DOHH2 (cell line): ENCODE data around the gene ETS1.

Experiments used
- H3F3A ChIP-seq: fragments of 200-600 bp; sonication (generic), shearing (Covaris generic); 2 replicates; pipeline ENCODE4 v1.6.0; 2016; ENCODE audit warnings: antibody characterized with exemption, mild to moderate bottlenecking; ENCODE audit not compliant: control insufficient read depth, insufficient read depth
- H3K27ac ChIP-seq: fragments of 200-600 bp; sonication (generic); 2 replicates; pipeline ENCODE4 v1.5.1; 2014; ENCODE audit warnings: low read depth, mild to moderate bottlenecking, low read length, moderate library complexity
- H3K27me3 ChIP-seq: fragments of 200-600 bp; sonication (generic); 2 replicates; pipeline ENCODE4 v1.6.1; 2014; ENCODE audit warnings: mild to moderate bottlenecking, low read length, mixed read lengths; ENCODE audit not compliant: control insufficient read depth
- H3K36me3 ChIP-seq: fragments of 200-600 bp; sonication (generic); 2 replicates; pipeline ENCODE4 v1.6.1; 2014; ENCODE audit warnings: mild to moderate bottlenecking, low read length, moderate library complexity, mixed read lengths; ENCODE audit not compliant: control insufficient read depth
- H3K4me1 ChIP-seq: fragments of 200-600 bp; sonication (generic); 2 replicates; pipeline ENCODE4 v1.6.1; 2014; ENCODE audit warnings: mild to moderate bottlenecking, low read length, mixed read lengths; ENCODE audit not compliant: control insufficient read depth
- H3K4me2 ChIP-seq: fragments of 200-600 bp; sonication (generic); 2 replicates; pipeline ENCODE4 v1.6.0; 2014; ENCODE audit warnings: mild to moderate bottlenecking, low read length, moderate library complexity
- H3K4me3 ChIP-seq: fragments of 200-600 bp; sonication (generic); 2 replicates; pipeline ENCODE4 v1.5.1; 2014; ENCODE audit warnings: mild to moderate bottlenecking, low read length, mixed read lengths
- H3K79me2 ChIP-seq: fragments of 200-600 bp; sonication (generic); 2 replicates; pipeline ENCODE4 v1.6.1; 2014; ENCODE audit warnings: mild to moderate bottlenecking, low read length, mixed read lengths; ENCODE audit not compliant: control insufficient read depth
- H3K9me2 ChIP-seq: fragments of 200-600 bp; sonication (generic); replicated peaks from 2 replicates; pipeline ENCODE4 v1.6.1; 2014; ENCODE audit warnings: mild to moderate bottlenecking, low read length, mixed read lengths; ENCODE audit not compliant: control insufficient read depth
- H3K9me3 ChIP-seq: fragments of 200-600 bp; sonication (generic); 2 replicates; pipeline ENCODE4 v1.6.1; 2014; ENCODE audit warnings: antibody characterized with exemption, low read length, mixed read lengths; ENCODE audit not compliant: control insufficient read depth, insufficient read depth
- H4K20me1 ChIP-seq: fragments of 200-600 bp; sonication (generic); 2 replicates; pipeline ENCODE4 v1.6.0; 2014; ENCODE audit warnings: low read depth, mild to moderate bottlenecking, antibody characterized with exemption, low read length, moderate library complexity; ENCODE audit not compliant: control insufficient read depth, insufficient read depth
- CTCF ChIP-seq: fragments of 200-600 bp; sonication (generic); IDR thresholded peaks from one replicate; pipeline ENCODE4 v1.5.1; 2014; ENCODE audit warnings: antibody characterized with exemption, mild to moderate bottlenecking, low read depth, low read length; ENCODE audit not compliant: poor library complexity, severe bottlenecking
- EZH2phosphoT487 ChIP-seq: fragments of 200-600 bp; sonication (generic); IDR thresholded peaks from 2 replicates; pipeline ENCODE4 v1.6.1; 2017; ENCODE audit warnings: borderline replicate concordance, mild to moderate bottlenecking, antibody characterized with exemption, low read length, moderate library complexity, mixed read lengths

Gene ETS1

GRCh38 chr11:128544471-128545051 lies 42.8 kb downstream of the ETS1 start:
- Histone ChIP-seq H3K4me1 (peaks cover 68% of the 10 kb centered on the region), H3K9me3 (no peaks in the 10 kb centered on the region), H4K20me1 (no peaks in the 10 kb centered on the region), H3K27me3 (no peaks in the 10 kb centered on the region), H3K79me2 (0 out of 2 replicates have a peak, but pooled peaks cover 2% of the 10 kb centered on the region), H3K4me2 (peak overlapping the region; percentile 60), H3K4me3 (peak overlapping the region; percentile 18), H3K9me2 (no peaks in the 10 kb centered on the region), H3F3A (peaks cover 13% of the 10 kb centered on the region), H3K36me3 (no peaks in the 10 kb centered on the region), H3K27ac (0 out of 2 replicates have a peak overlapping the region, but pooled peaks have one; percentile 5)
- TF ChIP-seq EZH2phosphoT487 (no peak), CTCF (no peak)

- TF ChIP-seq EZH2phosphoT487, result no peak
- no peak for TF ChIP-seq CTCF
- Histone ChIP-seq H4K20me1 (no peaks in the 10 kb centered on the region), H3K36me3 (no peaks in the 10 kb centered on the region), H3K4me2 (no peak overlapping the region), H3K79me2 (no peaks in the 10 kb centered on the region), H3K4me3 (no peak overlapping the region), H3K4me1 (peaks cover 32% of the 10 kb centered on the region), H3K27me3 (no peaks in the 10 kb centered on the region), H3K9me2 (no peaks in the 10 kb centered on the region), H3K9me3 (no peaks in the 10 kb centered on the region), H3F3A (no peaks in the 10 kb centered on the region), H3K27ac (no peak overlapping the region)
Observed at GRCh38 chr11:128540469-128540868, 46.9 kb downstream of the ETS1 start.

- no peaks in the 10 kb centered on the region for H3K36me3 ChIP-seq
- H3K4me3 ChIP-seq, result no peak overlapping the region
- H3K27ac ChIP-seq, result no peak overlapping the region
- no peaks in the 10 kb centered on the region for H3K9me2 ChIP-seq
- H4K20me1 ChIP-seq, result no peaks in the 10 kb centered on the region
- H3K9me3 ChIP-seq, result no peaks in the 10 kb centered on the region
- H3K4me2 ChIP-seq, result no peak overlapping the region
- H3K27me3 ChIP-seq, result no peaks in the 10 kb centered on the region
- peaks cover 1% of the 10 kb centered on the region for H3K4me1 ChIP-seq
- no peaks in the 10 kb centered on the region for H3F3A ChIP-seq
- TF ChIP-seq EZH2phosphoT487 (no peak), CTCF (no peak)
- no peaks in the 10 kb centered on the region for H3K79me2 ChIP-seq
Observed at GRCh38 chr11:128536506-128536905, 50.9 kb downstream of the ETS1 start.
